Measurements from ENCODE around the gene FGF1.

Gene FGF1

DNA sequence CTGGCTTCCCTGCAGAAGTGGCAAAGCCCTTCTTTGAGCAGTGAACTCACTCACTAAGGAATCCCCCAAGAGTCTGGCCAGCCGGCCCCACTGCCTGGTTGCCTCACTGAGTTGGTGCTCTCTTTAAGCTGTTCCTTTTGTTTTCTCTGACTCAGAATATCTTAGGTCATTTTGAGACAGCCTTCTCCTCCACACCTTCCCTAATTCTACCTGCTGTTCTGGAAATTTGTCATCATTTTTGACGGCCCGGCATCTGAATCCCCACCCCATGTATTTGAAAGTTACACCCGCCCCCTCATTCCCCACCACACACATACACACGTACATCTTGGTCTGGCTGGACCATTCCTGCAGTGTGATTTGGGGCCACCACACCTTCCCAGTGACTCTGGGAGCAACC lies 41.8 kb downstream of the FGF1 start (continued):
- TF ChIP-seq TSHZ2 (CRISPR knock-in tag; IDR thresholded peaks at IDR 0.05): no peak

- no peak for ATAC-seq
Measured at GRCh38 chr5:142643634-142644033, 42.3 kb downstream of the FGF1 start.

DNA sequence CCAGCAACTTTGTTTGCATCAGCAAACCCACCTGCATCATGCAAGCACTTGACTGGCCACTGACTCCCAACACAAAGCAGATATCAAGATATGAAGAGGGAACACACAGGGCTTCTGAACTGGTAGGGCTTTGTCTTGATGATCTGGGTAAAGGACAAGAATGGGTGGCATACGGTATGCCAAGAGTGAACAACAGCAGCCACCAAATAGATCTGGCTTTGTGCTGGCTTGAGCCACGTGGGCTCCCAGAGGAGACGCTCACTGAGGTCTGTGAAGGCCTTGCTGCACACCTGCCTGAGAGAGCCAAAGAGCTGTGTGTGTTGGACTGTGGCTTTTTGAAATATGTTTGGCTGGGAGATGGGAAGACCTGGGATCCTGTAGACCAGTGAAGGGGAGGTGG lies 43.5 kb downstream of the FGF1 start:
- no peak for ATAC-seq
- TF ChIP-seq ESRRG (CRISPR knock-in tag; IDR thresholded peaks at IDR 0.05) (no peak), ZNF8 (CRISPR knock-in tag; IDR thresholded peaks at IDR 0.05) (no peak), PPARA (CRISPR knock-in tag; IDR thresholded peaks at IDR 0.05; ENCODE audit: borderline replicate concordance) (no peak), GLIS3 (CRISPR knock-in tag; IDR thresholded peaks at IDR 0.05) (no peak), ARNTL (CRISPR knock-in tag; IDR thresholded peaks at IDR 0.05; ENCODE audit: borderline replicate concordance, low read depth) (no peak), ISL1 (CRISPR knock-in tag; IDR thresholded peaks at IDR 0.05) (no peak), TOX (CRISPR knock-in tag; IDR thresholded peaks at IDR 0.05; ENCODE audit: borderline replicate concordance) (no peak), ZFP3 (CRISPR knock-in tag; IDR thresholded peaks at IDR 0.05) (no peak), CSDC2 (CRISPR knock-in tag; IDR thresholded peaks at IDR 0.05) (no peak), RARB (CRISPR knock-in tag; IDR thresholded peaks at IDR 0.05) (no peak), POU6F1 (CRISPR knock-in tag; IDR thresholded peaks at IDR 0.05; ENCODE audit: borderline replicate concordance, low read depth) (no peak), ZC3H10 (CRISPR knock-in tag; IDR thresholded peaks at IDR 0.05) (no peak), SNAI2 (CRISPR knock-in tag; IDR thresholded peaks at IDR 0.05) (no peak), ZFP30 (CRISPR knock-in tag; IDR thresholded peaks at IDR 0.05) (no peak), ZNF70 (CRISPR knock-in tag; IDR thresholded peaks at IDR 0.05) (no peak), TCF4 (CRISPR knock-in tag; IDR thresholded peaks at IDR 0.05; ENCODE audit: borderline replicate concordance) (no peak), TSHZ2 (CRISPR knock-in tag; IDR thresholded peaks at IDR 0.05) (no peak)
- TF ChIP-seq, protein P1, sequence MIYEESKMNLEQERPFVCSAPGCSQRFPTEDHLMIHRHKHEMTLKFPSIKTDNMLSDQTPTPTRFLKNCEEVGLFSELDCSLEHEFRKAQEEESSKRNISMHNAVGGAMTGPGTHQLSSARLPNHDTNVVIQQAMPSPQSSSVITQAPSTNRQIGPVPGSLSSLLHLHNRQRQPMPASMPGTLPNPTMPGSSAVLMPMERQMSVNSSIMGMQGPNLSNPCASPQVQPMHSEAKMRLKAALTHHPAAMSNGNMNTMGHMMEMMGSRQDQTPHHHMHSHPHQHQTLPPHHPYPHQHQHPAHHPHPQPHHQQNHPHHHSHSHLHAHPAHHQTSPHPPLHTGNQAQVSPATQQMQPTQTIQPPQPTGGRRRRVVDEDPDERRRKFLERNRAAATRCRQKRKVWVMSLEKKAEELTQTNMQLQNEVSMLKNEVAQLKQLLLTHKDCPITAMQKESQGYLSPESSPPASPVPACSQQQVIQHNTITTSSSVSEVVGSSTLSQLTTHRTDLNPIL (CRISPR knock-in tag; IDR thresholded peaks at IDR 0.05; ENCODE audit: low read depth): no peak

More at GRCh38 chr5:142643634-142644033, 42.3 kb downstream of the FGF1 start:
- TF ChIP-seq ZFP3 (CRISPR knock-in tag; IDR thresholded peaks at IDR 0.05) (no peak), TSHZ2 (CRISPR knock-in tag; IDR thresholded peaks at IDR 0.05) (no peak), GLIS3 (CRISPR knock-in tag; IDR thresholded peaks at IDR 0.05) (no peak), ZNF70 (CRISPR knock-in tag; IDR thresholded peaks at IDR 0.05) (no peak), PATZ1 (CRISPR knock-in tag; IDR thresholded peaks at IDR 0.05; ENCODE audit: borderline replicate concordance) (no peak), TCF4 (CRISPR knock-in tag; IDR thresholded peaks at IDR 0.05; ENCODE audit: borderline replicate concordance) (no peak)
